ENCODE results near the gene CACNA2D2.

Gene CACNA2D2

GRCh38 chr3:50435371-50436113, 67.9 kb downstream of the CACNA2D2 start:
- TF ChIP-seq POLR2AphosphoS5 (IDR thresholded peaks at IDR 0.05; ENCODE audit: low read depth) (no peak), GABPA (IDR thresholded peaks at IDR 0.05; ENCODE audit: low read depth) (no peak), SPI1 (IDR thresholded peaks at IDR 0.05; ENCODE audit: borderline replicate concordance, low read depth) (no peak), REST (IDR thresholded peaks at IDR 0.05; ENCODE audit: insufficient replicate concordance, low read depth) (no peak), CTCF (IDR thresholded peaks at IDR 0.05; ENCODE audit: insufficient read depth, low read length) (no peak)
- no peak for DNase-seq (ENCODE audit: low read depth in 1 of 2, low spot score in 1 of 2)
- Histone ChIP-seq H3K4me3 (replicated peaks; ENCODE audit: insufficient read depth, low read length) (no peak overlapping the region), H3K27ac (replicated peaks) (no peak overlapping the region), H3K27me3 (ENCODE audit: insufficient read depth, poor library complexity, severe bottlenecking) (no peaks in the 10 kb centered on the region)

GRCh38 chr3:50433954-50434353, 69.5 kb downstream of the CACNA2D2 start:
- no peak for DNase-seq (ENCODE audit: low read depth in 1 of 2, low spot score in 1 of 2)

More at GRCh38 chr3:50433954-50434353, 69.5 kb downstream of the CACNA2D2 start:
- no peaks in the 10 kb centered on the region for H3K27me3 ChIP-seq (ENCODE audit: insufficient read depth, poor library complexity, severe bottlenecking)
- no peak overlapping the region for H3K4me3 ChIP-seq (replicated peaks; ENCODE audit: insufficient read depth, low read length)
- no peak overlapping the region for H3K27ac ChIP-seq (replicated peaks)
- TF ChIP-seq REST (IDR thresholded peaks at IDR 0.05; ENCODE audit: insufficient replicate concordance, low read depth) (no peak), GABPA (IDR thresholded peaks at IDR 0.05; ENCODE audit: low read depth) (no peak), POLR2AphosphoS5 (IDR thresholded peaks at IDR 0.05; ENCODE audit: low read depth) (no peak), CTCF (IDR thresholded peaks at IDR 0.05; ENCODE audit: insufficient read depth, low read length) (no peak), SPI1 (IDR thresholded peaks at IDR 0.05; ENCODE audit: borderline replicate concordance, low read depth) (no peak)
